ENCODE results near the gene MC3R. TPM values are rescaled to one million over a fixed set of nuclear protein-coding genes. Genes with fewer than 3 reads are reported as not detected.

The MC3R gene
- not detected for total RNA-seq

- ChIA-PET POLR2A (no interaction called here), CTCF (interaction anchor here (0.6 to 1.1 kb wide), 5 partner anchors 9 to 1311 kb away, joined by 3 to 5 read pairs (median 3); no protein-coding TSS in a partner anchor)
- no peaks in the 10 kb centered on the region for H3K4me1 Mint-ChIP-seq
- ATAC-seq: no peak
- peaks cover 31% of the 10 kb centered on the region for H3K27me3 Mint-ChIP-seq
- H3K36me3 Mint-ChIP-seq (ENCODE audit: low read depth): no peaks in the 10 kb centered on the region
- intact Hi-C loops (cut with DNase I, micrococcal nuclease): loop anchor here (1.0 to 5.0 kb wide), 4 partner anchors 96 to 1566 kb away; no protein-coding TSS in a partner anchor
- no peak within 1 kb of the TSS for H3K27ac Mint-ChIP-seq
- no peak within 1 kb of the TSS for H3K4me3 Mint-ChIP-seq
- peak; percentile 71 for DNase-seq
- no peaks in the 10 kb centered on the region for H3K9me3 Mint-ChIP-seq (ENCODE audit: low read depth)
Measured at GRCh38 chr20:56247954-56248782, at the start of gene MC3R. Gene MC3R, plus strand, starts transcription at chr20:56248732. Its CDS starts 112 bp downstream, at chr20:56248844.

GRCh38 chr20:56200456-56200855 is 48.1 kb upstream of the MC3R start:
- H3K9me3 Mint-ChIP-seq (ENCODE audit: low read depth): peaks cover 17% of the 10 kb centered on the region
- ATAC-seq (no peak), DNase-seq (peak; percentile 9)

GRCh38 chr20:56202493-56203077 is 45.9 kb upstream of the MC3R start:
- POLR2A ChIA-PET: no interaction called here
- H3K9me3 Mint-ChIP-seq (ENCODE audit: low read depth): peaks cover 17% of the 10 kb centered on the region
- CTCF ChIA-PET: no interaction called here
- no peaks in the 10 kb centered on the region for H3K4me1 Mint-ChIP-seq
- intact Hi-C loops (cut with DNase I, micrococcal nuclease): no loop called here
- H3K27ac Mint-ChIP-seq: no peak overlapping the region
- no peak overlapping the region for H3K4me3 Mint-ChIP-seq
- H3K27me3 Mint-ChIP-seq: no peaks in the 10 kb centered on the region
- DNase-seq (no peak), ATAC-seq (no peak)
- no peaks in the 10 kb centered on the region for H3K36me3 Mint-ChIP-seq (ENCODE audit: low read depth)

More at GRCh38 chr20:56200456-56200855, 48.1 kb upstream of the MC3R start:
- ChIA-PET CTCF (interaction anchor here (0.6 to 0.8 kb wide), 3 partner anchors 391 to 794 kb away, joined by 3 read pairs; no protein-coding TSS in a partner anchor), POLR2A (no interaction called here)
- H3K27ac Mint-ChIP-seq: no peak overlapping the region
- peaks cover under 1% of the 10 kb centered on the region for H3K27me3 Mint-ChIP-seq
- intact Hi-C loops (cut with DNase I, micrococcal nuclease): no loop called here
- H3K36me3 Mint-ChIP-seq (ENCODE audit: low read depth): no peaks in the 10 kb centered on the region
- no peak overlapping the region for H3K4me3 Mint-ChIP-seq
- no peaks in the 10 kb centered on the region for H3K4me1 Mint-ChIP-seq

GRCh38 chr20:56204206-56204605 is 44.3 kb upstream of the MC3R start:
- H3K27ac Mint-ChIP-seq: no peak overlapping the region
- DNase-seq (no peak), ATAC-seq (no peak)
- peaks cover 17% of the 10 kb centered on the region for H3K9me3 Mint-ChIP-seq (ENCODE audit: low read depth)
- intact Hi-C loops (cut with DNase I, micrococcal nuclease): no loop called here
- H3K4me3 Mint-ChIP-seq: no peak overlapping the region
- ChIA-PET POLR2A (no interaction called here), CTCF (interaction anchor here (0.6 kb wide), 1 partner anchor 39 kb away, joined by 3 read pairs; no protein-coding TSS in a partner anchor)
- H3K36me3 Mint-ChIP-seq (ENCODE audit: low read depth): no peaks in the 10 kb centered on the region
- H3K4me1 Mint-ChIP-seq: no peaks in the 10 kb centered on the region
- peaks cover 2% of the 10 kb centered on the region for H3K27me3 Mint-ChIP-seq

- H3K27ac Mint-ChIP-seq: no peak overlapping the region
- ATAC-seq (no peak), DNase-seq (no peak)
- peaks cover 2% of the 10 kb centered on the region for H3K27me3 Mint-ChIP-seq
- POLR2A ChIA-PET: no interaction called here
- H3K36me3 Mint-ChIP-seq (ENCODE audit: low read depth): no peaks in the 10 kb centered on the region
- intact Hi-C loops (cut with DNase I, micrococcal nuclease): no loop called here
- no peaks in the 10 kb centered on the region for H3K4me1 Mint-ChIP-seq
- CTCF ChIA-PET: no interaction called here
- peaks cover 9% of the 10 kb centered on the region for H3K9me3 Mint-ChIP-seq (ENCODE audit: low read depth)
- H3K4me3 Mint-ChIP-seq: no peak overlapping the region
Measured at GRCh38 chr20:56205346-56205745, 43.2 kb upstream of the MC3R start.

GRCh38 chr20:56207656-56208055 is 40.9 kb upstream of the MC3R start:
- H3K27me3 Mint-ChIP-seq: peaks cover 2% of the 10 kb centered on the region
- CTCF ChIA-PET: no interaction called here
- H3K9me3 Mint-ChIP-seq (ENCODE audit: low read depth): no peaks in the 10 kb centered on the region
- no peaks in the 10 kb centered on the region for H3K4me1 Mint-ChIP-seq
- no peaks in the 10 kb centered on the region for H3K36me3 Mint-ChIP-seq (ENCODE audit: low read depth)
- ATAC-seq (no peak), DNase-seq (no peak)
- no peak overlapping the region for H3K27ac Mint-ChIP-seq
- H3K4me3 Mint-ChIP-seq: no peak overlapping the region
- intact Hi-C loops (cut with DNase I, micrococcal nuclease): no loop called here
- POLR2A ChIA-PET: no interaction called here

GRCh38 chr20:56208121-56208520 is 40.4 kb upstream of the MC3R start:
- intact Hi-C loops (cut with DNase I, micrococcal nuclease): no loop called here
- ChIA-PET CTCF (no interaction called here), POLR2A (no interaction called here)
- H3K4me3 Mint-ChIP-seq: no peak overlapping the region
- no peaks in the 10 kb centered on the region for H3K36me3 Mint-ChIP-seq (ENCODE audit: low read depth)
- no peaks in the 10 kb centered on the region for H3K4me1 Mint-ChIP-seq
- no peak overlapping the region for H3K27ac Mint-ChIP-seq
- H3K27me3 Mint-ChIP-seq: peaks cover 2% of the 10 kb centered on the region
- DNase-seq: no peak
- no peaks in the 10 kb centered on the region for H3K9me3 Mint-ChIP-seq (ENCODE audit: low read depth)
- ATAC-seq: no peak

- CTCF ChIA-PET: no interaction called here
- H3K4me3 Mint-ChIP-seq: no peak overlapping the region
Measured at GRCh38 chr20:56211051-56211450, 37.5 kb upstream of the MC3R start.

GRCh38 chr20:56212091-56212490 is 36.4 kb upstream of the MC3R start:
- ChIA-PET POLR2A (no interaction called here), CTCF (no interaction called here)
- ATAC-seq: no peak

More at GRCh38 chr20:56211051-56211450, 37.5 kb upstream of the MC3R start:
- Mint-ChIP-seq H3K27me3 (peaks cover 16% of the 10 kb centered on the region), H3K9me3 (ENCODE audit: low read depth) (no peaks in the 10 kb centered on the region), H3K4me1 (no peaks in the 10 kb centered on the region), H3K27ac (no peak overlapping the region), H3K36me3 (ENCODE audit: low read depth) (no peaks in the 10 kb centered on the region)
- intact Hi-C loops (cut with DNase I, micrococcal nuclease): no loop called here
- no peak for DNase-seq
- POLR2A ChIA-PET: no interaction called here
- no peak for ATAC-seq

GRCh38 chr20:56213321-56213720 is 35.2 kb upstream of the MC3R start:
- ChIA-PET POLR2A (no interaction called here), CTCF (no interaction called here)
- H3K4me1 Mint-ChIP-seq: no peaks in the 10 kb centered on the region
- peaks cover 16% of the 10 kb centered on the region for H3K27me3 Mint-ChIP-seq
- no peak for ATAC-seq
- H3K4me3 Mint-ChIP-seq: no peak overlapping the region
- H3K9me3 Mint-ChIP-seq (ENCODE audit: low read depth): no peaks in the 10 kb centered on the region
- H3K27ac Mint-ChIP-seq: no peak overlapping the region
- H3K36me3 Mint-ChIP-seq (ENCODE audit: low read depth): no peaks in the 10 kb centered on the region
- no peak for DNase-seq
- intact Hi-C loops (cut with DNase I, micrococcal nuclease): no loop called here

More at GRCh38 chr20:56212091-56212490, 36.4 kb upstream of the MC3R start:
- DNase-seq: no peak
- H3K27ac Mint-ChIP-seq: no peak overlapping the region
- intact Hi-C loops (cut with DNase I, micrococcal nuclease): no loop called here
- H3K4me1 Mint-ChIP-seq: no peaks in the 10 kb centered on the region
- no peaks in the 10 kb centered on the region for H3K9me3 Mint-ChIP-seq (ENCODE audit: low read depth)
- peaks cover 16% of the 10 kb centered on the region for H3K27me3 Mint-ChIP-seq
- no peak overlapping the region for H3K4me3 Mint-ChIP-seq
- no peaks in the 10 kb centered on the region for H3K36me3 Mint-ChIP-seq (ENCODE audit: low read depth)

GRCh38 chr20:56215115-56215514 is 33.4 kb upstream of the MC3R start:
- ChIA-PET POLR2A (no interaction called here), CTCF (no interaction called here)
- H3K27me3 Mint-ChIP-seq: peaks cover 15% of the 10 kb centered on the region
- intact Hi-C loops (cut with DNase I, micrococcal nuclease): no loop called here
- no peak overlapping the region for H3K27ac Mint-ChIP-seq
- ATAC-seq (no peak), DNase-seq (no peak)
- no peak overlapping the region for H3K4me3 Mint-ChIP-seq
- peaks cover 3% of the 10 kb centered on the region for H3K9me3 Mint-ChIP-seq (ENCODE audit: low read depth)
- H3K36me3 Mint-ChIP-seq (ENCODE audit: low read depth): no peaks in the 10 kb centered on the region
- no peaks in the 10 kb centered on the region for H3K4me1 Mint-ChIP-seq

- peaks cover 3% of the 10 kb centered on the region for H3K9me3 Mint-ChIP-seq (ENCODE audit: low read depth)
- no peak for DNase-seq
- ChIA-PET CTCF (no interaction called here), POLR2A (no interaction called here)
- no peak overlapping the region for H3K27ac Mint-ChIP-seq
- ATAC-seq: no peak
- intact Hi-C loops (cut with DNase I, micrococcal nuclease): no loop called here
- no peaks in the 10 kb centered on the region for H3K36me3 Mint-ChIP-seq (ENCODE audit: low read depth)
- peaks cover 15% of the 10 kb centered on the region for H3K27me3 Mint-ChIP-seq
- no peak overlapping the region for H3K4me3 Mint-ChIP-seq
- H3K4me1 Mint-ChIP-seq: no peaks in the 10 kb centered on the region
Measured at GRCh38 chr20:56217829-56218228, 30.7 kb upstream of the MC3R start.
